ENCODE results near the gene MPZL1.
"Not testable (repeated sequence)": the region's sequence is repeated elsewhere in the genome, so short reads cannot be mapped to it uniquely, and the experiment has no call there.

DNA sequence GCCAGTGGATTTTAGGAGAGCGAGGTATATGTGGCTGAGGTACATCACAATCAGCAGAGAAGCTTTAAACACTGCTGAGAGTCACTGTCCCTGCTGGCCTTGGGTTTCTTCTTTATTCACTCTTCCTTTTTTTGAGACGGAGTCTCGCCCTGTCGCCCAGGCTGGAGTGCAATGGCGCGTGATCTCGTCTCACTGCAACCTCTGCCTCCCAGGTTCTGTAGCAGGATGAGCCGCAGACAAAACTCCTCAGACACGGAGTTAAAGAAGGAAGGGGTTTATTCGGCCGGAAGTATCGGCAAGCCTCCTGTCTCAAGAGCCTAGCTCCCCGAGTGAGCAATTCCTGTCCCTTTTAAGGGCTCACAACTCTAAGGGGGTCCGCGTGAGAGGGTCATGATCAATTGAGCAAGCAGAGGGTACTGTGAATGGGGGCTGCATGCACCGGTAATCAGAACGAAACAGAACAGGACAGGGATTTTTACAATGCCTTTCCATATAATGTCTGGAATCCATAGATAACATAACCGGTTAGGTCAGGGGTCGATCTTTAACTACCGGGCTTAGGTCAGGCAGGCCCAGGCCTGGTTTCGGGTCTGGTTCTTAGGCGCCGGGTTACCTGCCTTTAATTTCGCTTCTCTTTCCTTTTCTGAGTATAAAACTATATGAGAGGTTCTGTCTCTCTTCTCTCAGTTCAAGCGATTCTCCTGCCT, 1.9 kb upstream of the MPZL1 start:
- not testable (repeated sequence) for TF ChIP-seq POLR2A (IDR thresholded peaks at IDR 0.05)
- TF ChIP-seq, protein P1, sequence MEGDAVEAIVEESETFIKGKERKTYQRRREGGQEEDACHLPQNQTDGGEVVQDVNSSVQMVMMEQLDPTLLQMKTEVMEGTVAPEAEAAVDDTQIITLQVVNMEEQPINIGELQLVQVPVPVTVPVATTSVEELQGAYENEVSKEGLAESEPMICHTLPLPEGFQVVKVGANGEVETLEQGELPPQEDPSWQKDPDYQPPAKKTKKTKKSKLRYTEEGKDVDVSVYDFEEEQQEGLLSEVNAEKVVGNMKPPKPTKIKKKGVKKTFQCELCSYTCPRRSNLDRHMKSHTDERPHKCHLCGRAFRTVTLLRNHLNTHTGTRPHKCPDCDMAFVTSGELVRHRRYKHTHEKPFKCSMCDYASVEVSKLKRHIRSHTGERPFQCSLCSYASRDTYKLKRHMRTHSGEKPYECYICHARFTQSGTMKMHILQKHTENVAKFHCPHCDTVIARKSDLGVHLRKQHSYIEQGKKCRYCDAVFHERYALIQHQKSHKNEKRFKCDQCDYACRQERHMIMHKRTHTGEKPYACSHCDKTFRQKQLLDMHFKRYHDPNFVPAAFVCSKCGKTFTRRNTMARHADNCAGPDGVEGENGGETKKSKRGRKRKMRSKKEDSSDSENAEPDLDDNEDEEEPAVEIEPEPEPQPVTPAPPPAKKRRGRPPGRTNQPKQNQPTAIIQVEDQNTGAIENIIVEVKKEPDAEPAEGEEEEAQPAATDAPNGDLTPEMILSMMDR (IDR thresholded peaks at IDR 0.05): not testable (repeated sequence)

All from uterus (tissue), 2 donors.